Measurements from ENCODE around the gene HYI. TPM values are rescaled to one million over a fixed set of nuclear protein-coding genes. Genes with fewer than 3 reads are reported as not detected.
"Not testable (repeated sequence)": the region's sequence is repeated elsewhere in the genome, so short reads cannot be mapped to it uniquely, and the experiment has no call there.

HYI gene
- total RNA-seq, 2 donors from 2014 or later: 5.7 to 25.8 TPM

GRCh38 chr1:43419627-43420425 is 33.9 kb downstream of the HYI start:
- Mint-ChIP-seq H3K27ac (no peak overlapping the region), H3K4me3 (no peak overlapping the region), H3K27me3 (no peaks in the 10 kb centered on the region), H3K36me3 (ENCODE audit: low read depth) (peaks cover 30% of the 10 kb centered on the region), H3K4me1 (peaks cover 8% of the 10 kb centered on the region), H3K9me3 (no peaks in the 10 kb centered on the region)
- no peak for ATAC-seq (replicated peaks)

- H3K9me3 Mint-ChIP-seq: no peaks in the 10 kb centered on the region
- H3K27me3 Mint-ChIP-seq: no peaks in the 10 kb centered on the region
- no peak overlapping the region for H3K27ac Mint-ChIP-seq
- no peak for ATAC-seq (replicated peaks)
- H3K4me3 Mint-ChIP-seq: no peak overlapping the region
- peaks cover 20% of the 10 kb centered on the region for H3K36me3 Mint-ChIP-seq (ENCODE audit: low read depth)
- peaks cover 8% of the 10 kb centered on the region for H3K4me1 Mint-ChIP-seq
These were observed 34.9 kb downstream of the HYI start for GRCh38 chr1:43418858-43419257.

- no peak overlapping the region for H3K4me3 Mint-ChIP-seq
- peaks cover 8% of the 10 kb centered on the region for H3K36me3 Mint-ChIP-seq (ENCODE audit: low read depth)
- H3K27ac Mint-ChIP-seq: no peak overlapping the region
- H3K27me3 Mint-ChIP-seq: no peaks in the 10 kb centered on the region
- no peak for ATAC-seq (replicated peaks)
- H3K9me3 Mint-ChIP-seq: no peaks in the 10 kb centered on the region
- no peaks in the 10 kb centered on the region for H3K4me1 Mint-ChIP-seq
These were observed 37.8 kb downstream of the HYI start for GRCh38 chr1:43415901-43416300.

- Mint-ChIP-seq H3K4me1 (no peaks in the 10 kb centered on the region), H3K4me3 (no peak overlapping the region), H3K36me3 (ENCODE audit: low read depth) (peaks cover 19% of the 10 kb centered on the region), H3K27me3 (no peaks in the 10 kb centered on the region), H3K27ac (peak overlapping the region; percentile 10), H3K9me3 (no peaks in the 10 kb centered on the region)
- ATAC-seq (replicated peaks): peak; percentile 80
These were observed 39.0 kb downstream of the HYI start for GRCh38 chr1:43414634-43415223.

GRCh38 chr1:43413426-43413825 is 40.3 kb downstream of the HYI start:
- not testable (repeated sequence) for H3K4me3 Mint-ChIP-seq; H3K4me1 Mint-ChIP-seq; H3K9me3 Mint-ChIP-seq; ATAC-seq (replicated peaks); H3K27me3 Mint-ChIP-seq
- H3K27ac Mint-ChIP-seq: peak overlapping the region; percentile 10
- peaks cover 32% of the 10 kb centered on the region for H3K36me3 Mint-ChIP-seq (ENCODE audit: low read depth)

GRCh38 chr1:43410571-43410970 is 43.2 kb downstream of the HYI start:
- Mint-ChIP-seq H3K36me3 (ENCODE audit: low read depth) (peaks cover 58% of the 10 kb centered on the region), H3K27ac (no peak overlapping the region), H3K27me3 (no peaks in the 10 kb centered on the region), H3K4me3 (no peak overlapping the region), H3K4me1 (no peaks in the 10 kb centered on the region), H3K9me3 (no peaks in the 10 kb centered on the region)
- ATAC-seq (replicated peaks): no peak

- no peak overlapping the region for H3K27ac Mint-ChIP-seq
- H3K27me3 Mint-ChIP-seq: no peaks in the 10 kb centered on the region
- H3K36me3 Mint-ChIP-seq (ENCODE audit: low read depth): peaks cover 90% of the 10 kb centered on the region
- no peak overlapping the region for H3K4me3 Mint-ChIP-seq
- H3K4me1 Mint-ChIP-seq: peaks cover 4% of the 10 kb centered on the region
- no peaks in the 10 kb centered on the region for H3K9me3 Mint-ChIP-seq
- no peak for ATAC-seq (replicated peaks)
These were observed 47.9 kb downstream of the HYI start for GRCh38 chr1:43405876-43406234.

GRCh38 chr1:43405219-43405875 is 48.4 kb downstream of the HYI start:
- ATAC-seq (replicated peaks): no peak
- H3K4me1 Mint-ChIP-seq: peaks cover 4% of the 10 kb centered on the region
- peaks cover 85% of the 10 kb centered on the region for H3K36me3 Mint-ChIP-seq (ENCODE audit: low read depth)
- no peak overlapping the region for H3K4me3 Mint-ChIP-seq
- H3K9me3 Mint-ChIP-seq: no peaks in the 10 kb centered on the region
- H3K27me3 Mint-ChIP-seq: no peaks in the 10 kb centered on the region
- no peak overlapping the region for H3K27ac Mint-ChIP-seq

GRCh38 chr1:43404353-43404752 is 49.4 kb downstream of the HYI start:
- Mint-ChIP-seq H3K4me1 (peaks cover 4% of the 10 kb centered on the region), H3K4me3 (no peak overlapping the region), H3K27ac (peak overlapping the region; percentile 44), H3K9me3 (no peaks in the 10 kb centered on the region), H3K36me3 (ENCODE audit: low read depth) (peaks cover 75% of the 10 kb centered on the region), H3K27me3 (no peaks in the 10 kb centered on the region)
- ATAC-seq (replicated peaks): no peak

- Mint-ChIP-seq H3K9me3 (no peaks in the 10 kb centered on the region), H3K36me3 (ENCODE audit: low read depth) (peaks cover 57% of the 10 kb centered on the region), H3K27me3 (no peaks in the 10 kb centered on the region), H3K4me1 (peaks cover 4% of the 10 kb centered on the region), H3K4me3 (no peak overlapping the region), H3K27ac (peak overlapping the region; percentile 27)
- ATAC-seq (replicated peaks): no peak
These were observed 51.5 kb downstream of the HYI start for GRCh38 chr1:43402089-43402865.

Other genes starting within 250 kb of the HYI start
- not detected for gene TMEM125, start 183.9 kb downstream of the HYI start, total RNA-seq
- gene C1orf210, start 168.3 kb downstream of the HYI start, total RNA-seq: not detected
- gene TIE1, start 152.9 kb downstream of the HYI start, total RNA-seq: under 1 TPM in 1 of 2 donors, not detected in 1; 0.61 TPM
- gene MPL, start 116.1 kb downstream of the HYI start, total RNA-seq: not detected
- 100 to 1,000 TPM; 127 to 199 TPM for gene CDC20, start 95.0 kb downstream of the HYI start, total RNA-seq
- 10 to 100 TPM; 53.4 to 73.7 TPM for gene ELOVL1, start 85.9 kb downstream of the HYI start, total RNA-seq
- 10 to 100 TPM; 34.1 to 39.4 TPM for gene MED8, start 64.1 kb downstream of the HYI start, total RNA-seq
- 10 to 100 TPM; 53.4 to 59.3 TPM for gene SZT2, start 64.0 kb downstream of the HYI start, total RNA-seq
- 10 to 100 TPM in 1 of 2 donors, 1 to 10 TPM in 1; 6.3 to 30.7 TPM for gene PTPRF, start 77.0 kb upstream of the HYI start, total RNA-seq
- gene KDM4A, start 196.2 kb upstream of the HYI start, total RNA-seq: 10 to 100 TPM; 25.3 to 34.8 TPM

Measured in activated T-helper 17 cell treated with anti-CD3 and anti-CD28 coated beads, Interleukin-2, amount 50 U/mL, for 72 hours (primary cell).